OCI-LY3 (cell line): ENCODE results near the gene PAX5.
A peak's percentile ranks its signal among the peaks of the same experiment; 100 is the strongest.

Experiments used
- H2AFZ ChIP-seq: fragments of 200-600, 300-600 bp; shearing (Covaris generic); 2 replicates; pipeline ENCODE4 v1.6.0; 2014; ENCODE audit warnings: antibody characterized with exemption, low read depth, low read length
- H3K27ac ChIP-seq: fragments of 200-600, 300-600 bp; sonication (generic); 2 replicates; pipeline ENCODE4 v1.5.1; 2014; ENCODE audit warnings: mild to moderate bottlenecking, low read length, moderate library complexity, mixed read lengths
- H3K27me3 ChIP-seq: fragments of 200-600, 300-600 bp; sonication (generic); 2 replicates; pipeline ENCODE4 v1.6.1; 2014; ENCODE audit warnings: low read depth, low read length, mixed read lengths
- H3K36me3 ChIP-seq: fragments of 200-600, 300-600 bp; sonication (generic); replicated peaks from 2 replicates; pipeline ENCODE3; 2014; ENCODE audit warnings: low read depth, low read length, mixed read lengths
- H3K4me1 ChIP-seq: fragments of 300-600, 200-600 bp; sonication (generic); 2 replicates; pipeline ENCODE4 v1.6.1; 2014; ENCODE audit warnings: low read length, mixed read lengths
- H3K4me2 ChIP-seq: fragments of 200-600, 300-600 bp; sonication (generic); 2 replicates; pipeline ENCODE4 v1.6.1; 2014; ENCODE audit warnings: low read length, mixed read lengths
- H3K4me3 ChIP-seq: fragments of 300-600, 200-600 bp; sonication (generic); 2 replicates; pipeline ENCODE4 v1.5.1; 2014; ENCODE audit warnings: antibody characterized with exemption, mild to moderate bottlenecking, low read length, moderate library complexity
- H3K79me2 ChIP-seq: fragments of 300-600, 200-600 bp; shearing (Covaris generic); 2 replicates; pipeline ENCODE4 v1.6.1; 2014; ENCODE audit warnings: mild to moderate bottlenecking, low read length, mixed read lengths
- H3K9ac ChIP-seq: fragments of 300-600, 200-600 bp; shearing (Covaris generic); 2 replicates; pipeline ENCODE4 v1.6.0; 2014; ENCODE audit warnings: mild to moderate bottlenecking, low read length, moderate library complexity
- H3K9me3 ChIP-seq: fragments of 200-600, 300-600 bp; shearing (Covaris generic); 2 replicates; pipeline ENCODE4 v1.6.1; 2014; ENCODE audit warnings: low read length, mixed read lengths; ENCODE audit not compliant: insufficient read depth
- H4K20me1 ChIP-seq: fragments of 200-600, 300-600 bp; sonication (generic); 2 replicates; pipeline ENCODE4 v1.6.1; 2016; ENCODE audit warnings: low read length, mixed read lengths; ENCODE audit not compliant: insufficient read depth
- CTCF ChIP-seq: fragments of 200-600, 300-600 bp; sonication (generic); IDR thresholded peaks from 2 replicates; pipeline ENCODE4 v1.5.1; 2014; ENCODE audit warnings: antibody characterized with exemption, low read length, low read depth
- EZH2phosphoT487 ChIP-seq: fragments of 200-600 bp; shearing (Covaris generic); IDR thresholded peaks from 2 replicates; pipeline ENCODE4 v1.6.1; 2018; ENCODE audit warnings: antibody characterized with exemption, mixed run types, low read depth

The PAX5 gene

GRCh38 chr9:37036371-37036775, 2.3 kb upstream of the PAX5 start:
- Histone ChIP-seq H3K4me2 (peak overlapping the region; percentile 100), H3K79me2 (peaks cover 68% of the 10 kb centered on the region), H3K27me3 (no peaks in the 10 kb centered on the region), H3K9me3 (no peaks in the 10 kb centered on the region), H3K36me3 (peaks cover 3% of the 10 kb centered on the region), H4K20me1 (no peaks in the 10 kb centered on the region), H3K4me3 (peak overlapping the region; percentile 94), H3K9ac (peak overlapping the region; percentile 99), H3K27ac (peak overlapping the region; percentile 91), H3K4me1 (peaks cover 25% of the 10 kb centered on the region), H2AFZ (peak overlapping the region; percentile 50; the same call in 1 of the 2 replicates)
- TF ChIP-seq EZH2phosphoT487 (no peak), CTCF (peak; percentile 35; the same call in 1 of the 2 replicates)

DNA sequence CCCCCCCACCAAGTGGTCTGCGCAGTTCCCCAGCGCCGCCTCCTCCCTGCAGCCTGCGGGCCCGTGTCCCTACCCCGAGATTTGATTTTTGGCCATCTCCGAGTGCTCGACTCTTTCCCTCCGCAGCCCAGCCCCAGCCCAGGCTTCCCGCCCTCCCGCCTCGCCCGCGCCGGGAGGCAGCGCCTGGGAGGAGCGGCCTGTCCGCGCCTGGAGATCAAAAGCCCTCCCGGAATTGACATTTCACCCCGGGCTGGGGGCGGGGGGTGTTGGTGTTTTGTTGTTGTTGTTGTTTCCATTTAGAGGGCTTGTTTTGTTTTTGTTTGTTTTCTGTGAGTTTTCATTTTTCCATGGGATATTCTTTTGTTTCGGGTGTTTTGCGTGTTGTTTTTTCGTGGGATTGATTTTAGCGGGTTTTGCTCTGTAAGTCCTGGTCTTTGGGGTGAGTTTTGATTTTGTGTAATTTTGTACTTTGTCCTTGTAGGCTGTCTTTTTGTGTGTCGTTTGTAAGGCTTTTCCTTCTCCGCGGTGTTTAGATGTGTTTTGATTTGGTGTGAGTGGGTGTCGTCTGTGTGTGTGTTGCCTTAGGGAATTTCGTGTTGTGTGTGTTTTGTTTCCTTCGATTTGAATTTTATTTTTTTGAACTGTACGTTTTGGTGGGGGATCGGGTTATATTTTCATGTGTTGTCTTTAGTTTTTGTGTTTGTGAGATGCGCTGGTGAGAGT, 1.7 kb upstream of the PAX5 start:
- H3K4me2 ChIP-seq = peak overlapping the region; percentile 100
- peak overlapping the region; percentile 91 for H3K27ac ChIP-seq
- peak overlapping the region; percentile 50; the same call in 1 of the 2 replicates for H2AFZ ChIP-seq
- peaks cover 3% of the 10 kb centered on the region for H3K36me3 ChIP-seq
- H3K27me3 ChIP-seq = no peaks in the 10 kb centered on the region
- peak overlapping the region; percentile 99 for H3K9ac ChIP-seq
- H3K4me1 ChIP-seq = peaks cover 31% of the 10 kb centered on the region
- H3K79me2 ChIP-seq = peaks cover 74% of the 10 kb centered on the region
- TF ChIP-seq EZH2phosphoT487 (no peak), CTCF (no peak)
- no peaks in the 10 kb centered on the region for H4K20me1 ChIP-seq
- no peaks in the 10 kb centered on the region for H3K9me3 ChIP-seq
- peak overlapping the region; percentile 94 for H3K4me3 ChIP-seq

DNA sequence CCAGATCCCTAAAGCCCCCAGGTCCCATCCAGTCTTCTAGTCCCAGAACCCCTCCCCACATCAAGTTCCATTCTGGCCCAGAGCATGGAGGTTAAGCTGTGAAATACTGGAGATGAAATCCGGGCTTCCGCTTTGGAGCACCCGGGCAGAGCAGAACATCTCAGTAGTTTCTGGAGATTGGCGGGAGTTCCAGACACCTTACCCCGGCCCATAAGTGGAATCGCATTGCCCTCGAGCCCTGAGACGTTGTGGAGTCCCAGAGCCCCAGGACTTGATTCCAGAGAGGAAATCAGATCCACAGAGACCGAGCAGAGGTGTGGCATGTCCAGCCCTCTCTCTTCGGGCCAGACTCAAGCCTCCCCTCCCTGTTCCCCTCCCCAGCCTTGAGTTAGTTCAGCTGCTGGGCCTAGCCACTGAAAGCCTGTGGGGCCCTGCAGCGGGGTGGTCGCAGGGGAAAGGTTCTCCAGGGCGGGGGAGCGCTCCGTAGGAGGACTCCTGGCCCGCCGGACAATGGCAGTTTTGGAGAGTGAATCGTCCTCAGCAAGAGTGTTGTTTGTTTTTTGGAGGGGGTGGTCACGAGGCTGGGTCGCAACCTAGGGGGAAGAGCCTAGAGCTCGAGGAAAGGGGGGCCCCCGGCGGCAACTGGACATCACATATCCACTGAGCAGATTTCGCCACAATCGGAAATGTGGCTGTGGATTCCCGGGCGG, 1.0 kb upstream of the PAX5 start:
- no peaks in the 10 kb centered on the region for H3K9me3 ChIP-seq
- peaks cover 38% of the 10 kb centered on the region for H3K4me1 ChIP-seq
- H3K36me3 ChIP-seq = peaks cover 3% of the 10 kb centered on the region
- no peaks in the 10 kb centered on the region for H4K20me1 ChIP-seq
- no peak overlapping the region for H2AFZ ChIP-seq
- H3K4me2 ChIP-seq = peak overlapping the region; percentile 100
- H3K27me3 ChIP-seq = no peaks in the 10 kb centered on the region
- peak overlapping the region; percentile 94 for H3K4me3 ChIP-seq
- peak overlapping the region; percentile 99 for H3K9ac ChIP-seq
- peak overlapping the region; percentile 91 for H3K27ac ChIP-seq
- TF ChIP-seq EZH2phosphoT487 = no peak
- no peak for TF ChIP-seq CTCF
- H3K79me2 ChIP-seq = peaks cover 81% of the 10 kb centered on the region

- Histone ChIP-seq H3K9me3 (no peaks in the 10 kb centered on the region), H4K20me1 (no peaks in the 10 kb centered on the region), H3K79me2 (peaks cover 88% of the 10 kb centered on the region), H3K9ac (peak overlapping the region; percentile 99), H3K27ac (peak overlapping the region; percentile 91), H3K4me2 (peak overlapping the region; percentile 100), H3K4me1 (peaks cover 45% of the 10 kb centered on the region), H3K36me3 (peaks cover 3% of the 10 kb centered on the region), H2AFZ (peak overlapping the region; percentile 35; the same call in 1 of the 2 replicates), H3K27me3 (no peaks in the 10 kb centered on the region), H3K4me3 (peak overlapping the region; percentile 94)
- TF ChIP-seq CTCF (peak; percentile 75), EZH2phosphoT487 (no peak)
Observed at GRCh38 chr9:37034305-37034937, 353 bp upstream of the PAX5 start.
